Gastrocnemius medialis (tissue), 4 donors: ENCODE data around the gene SRBD1.

ENCODE experiments used
- CTCF ChIP-seq, 5 experiments: fragments of 450-650 bp in 3 of 5; fragments of 200-600 bp in 2 of 5; sonication (generic) in 2 of 5; IDR thresholded peaks in 4 of 5; conservative IDR thresholded peaks in 1 of 5; 1 replicate in 4 of 5; 2 replicates in 1 of 5; pipeline ENCODE4 v1.5.1; 2016 to 2019; ENCODE audit warnings: antibody characterized with exemption in 5 of 5, mild to moderate bottlenecking in 3 of 5, moderate library complexity in 3 of 5
- POLR2A ChIP-seq, 2 donors: fragments of 450-650 bp; IDR thresholded peaks; one replicate each; pipeline ENCODE4 v1.6.1; 2017; ENCODE audit warnings: antibody characterized with exemption in 2 of 2, mild to moderate bottlenecking in 2 of 2, moderate library complexity in 2 of 2

GRCh38 chr2:45622336-45623075 lies 11.4 kb upstream of the SRBD1 start:
- TF ChIP-seq CTCF (IDR thresholded peaks at IDR 0.05 in 4 of 5, conservative IDR thresholded peaks at IDR 0.05 in 1 of 5), result no peak
- TF ChIP-seq POLR2A (IDR thresholded peaks at IDR 0.05), result no peak
